GM19324 (cell line): ENCODE results near the gene TAS2R8.

ENCODE experiments used
- ATAC-seq: cut with Tn5 transposase; IDR thresholded peaks from one replicate; pipeline ENCODE4 v1.9.1; 2021; ENCODE audit warnings: mild to moderate bottlenecking, moderate library complexity; ENCODE audit not compliant: unreplicated experiment, low FRiP score

TAS2R8 gene

DNA sequence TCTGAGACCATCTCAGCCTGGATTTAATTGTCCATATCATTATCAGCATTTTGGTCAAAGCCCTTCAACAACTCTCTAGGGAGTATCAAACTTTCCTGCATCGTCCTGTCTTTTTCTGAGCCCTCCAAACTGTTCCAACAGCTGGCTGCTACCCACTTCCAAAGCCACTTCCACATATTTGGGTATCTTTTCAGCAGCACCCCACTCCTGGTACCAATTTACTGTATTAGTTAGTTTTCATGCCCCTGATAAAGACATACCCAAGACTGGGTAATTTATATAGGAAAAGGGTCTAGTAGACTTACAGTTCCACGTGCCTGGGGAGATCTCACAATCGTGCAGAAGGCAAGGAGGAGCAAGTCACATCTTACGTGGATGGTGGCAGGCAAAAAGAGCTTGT, 50.9 kb downstream of the TAS2R8 start:
- ATAC-seq: no peak
